ENCODE results near the gene ETV3L. TPM values are rescaled to one million over a fixed set of nuclear protein-coding genes. Genes with fewer than 3 reads are reported as not detected.

The ETV3L gene
- total and polyA plus RNA-seq, 5 donors from 2014 or later = not detected

- H3K27me3 Mint-ChIP-seq = no peaks in the 10 kb centered on the region
- DNase-seq = no peak
- Histone ChIP-seq H3K9me3 (ENCODE audit: control insufficient read depth in 2 of 2, low read length in 2 of 2) (no peaks in the 10 kb centered on the region), H3K27me3 (ENCODE audit: control insufficient read depth, insufficient read depth, low read length) (no peaks in the 10 kb centered on the region), H3K36me3 (ENCODE audit: control insufficient read depth, insufficient read depth, low read length) (no peaks in the 10 kb centered on the region), H3K27ac (ENCODE audit: insufficient read depth, low read length, poor library complexity, severe bottlenecking) (no peak overlapping the region), H3K4me1 (ENCODE audit: control insufficient read depth, insufficient read depth, low read length, poor library complexity, severe bottlenecking) (no peaks in the 10 kb centered on the region), H3K4me3 (ENCODE audit: low read depth, low read length) (no peak overlapping the region)
- H3K9me3 Mint-ChIP-seq = no peaks in the 10 kb centered on the region
- no peak overlapping the region for H3K4me3 Mint-ChIP-seq
- H3K27ac Mint-ChIP-seq = no peak overlapping the region
- H3K36me3 Mint-ChIP-seq = no peaks in the 10 kb centered on the region
- peaks cover 0 to 5% (median 0%) of the 10 kb centered on the region in 4 donors for H3K4me1 Mint-ChIP-seq
- no peak for ATAC-seq (ENCODE audit: low read depth in 2 of 2)
These were observed 6.8 kb downstream of the ETV3L start for GRCh38 chr1:157092831-157093230.

GRCh38 chr1:157091668-157092273, 7.8 kb downstream of the ETV3L start:
- no peaks in the 10 kb centered on the region for H3K27me3 ChIP-seq (ENCODE audit: control insufficient read depth, insufficient read depth, low read length)
- H3K9me3 ChIP-seq (ENCODE audit: control insufficient read depth in 2 of 2, low read length in 2 of 2) = no peaks in the 10 kb centered on the region
- no peaks in the 10 kb centered on the region for H3K4me1 ChIP-seq (ENCODE audit: control insufficient read depth, insufficient read depth, low read length, poor library complexity, severe bottlenecking)
- no peak for ATAC-seq (ENCODE audit: low read depth in 2 of 2)
- H3K36me3 ChIP-seq (ENCODE audit: control insufficient read depth, insufficient read depth, low read length) = no peaks in the 10 kb centered on the region
- no peak overlapping the region for H3K27ac ChIP-seq (ENCODE audit: insufficient read depth, low read length, poor library complexity, severe bottlenecking)
- Mint-ChIP-seq H3K27me3 (no peaks in the 10 kb centered on the region), H3K4me3 (no peak overlapping the region), H3K27ac (peak overlapping the region; percentile 46 to 74 (median 56)), H3K4me1 (peaks cover 0 to 5% (median 0%) of the 10 kb centered on the region in 4 donors), H3K36me3 (no peaks in the 10 kb centered on the region), H3K9me3 (no peaks in the 10 kb centered on the region)
- DNase-seq = no peak
- H3K4me3 ChIP-seq (ENCODE audit: low read depth, low read length) = no peak overlapping the region

- Histone ChIP-seq H3K4me1 (ENCODE audit: control insufficient read depth, insufficient read depth, low read length, poor library complexity, severe bottlenecking) (no peaks in the 10 kb centered on the region), H3K36me3 (ENCODE audit: control insufficient read depth, insufficient read depth, low read length) (no peaks in the 10 kb centered on the region), H3K27me3 (ENCODE audit: control insufficient read depth, insufficient read depth, low read length) (no peaks in the 10 kb centered on the region), H3K27ac (ENCODE audit: insufficient read depth, low read length, poor library complexity, severe bottlenecking) (no peak overlapping the region), H3K9me3 (ENCODE audit: control insufficient read depth in 2 of 2, low read length in 2 of 2) (no peaks in the 10 kb centered on the region), H3K4me3 (ENCODE audit: low read depth, low read length) (no peak overlapping the region)
- Mint-ChIP-seq H3K27me3 (no peaks in the 10 kb centered on the region), H3K36me3 (no peaks in the 10 kb centered on the region), H3K9me3 (no peaks in the 10 kb centered on the region), H3K27ac (no peak overlapping the region), H3K4me3 (no peak overlapping the region), H3K4me1 (peaks cover 0 to 5% (median 0%) of the 10 kb centered on the region in 4 donors)
- DNase-seq (no peak), ATAC-seq (ENCODE audit: low read depth in 2 of 2) (no peak)
These were observed 8.4 kb downstream of the ETV3L start for GRCh38 chr1:157091186-157091585.

- H3K27me3 ChIP-seq (ENCODE audit: control insufficient read depth, insufficient read depth, low read length) = no peaks in the 10 kb centered on the region
- no peak overlapping the region for H3K4me3 Mint-ChIP-seq
- H3K27ac Mint-ChIP-seq = no peak overlapping the region
- no peaks in the 10 kb centered on the region for H3K36me3 ChIP-seq (ENCODE audit: control insufficient read depth, insufficient read depth, low read length)
- no peak for DNase-seq
- H3K27ac ChIP-seq (ENCODE audit: insufficient read depth, low read length, poor library complexity, severe bottlenecking) = no peak overlapping the region
- no peak for ATAC-seq (ENCODE audit: low read depth in 2 of 2)
- H3K36me3 Mint-ChIP-seq = no peaks in the 10 kb centered on the region
- H3K4me3 ChIP-seq (ENCODE audit: low read depth, low read length) = no peak overlapping the region
- H3K27me3 Mint-ChIP-seq = no peaks in the 10 kb centered on the region
- no peaks in the 10 kb centered on the region for H3K9me3 Mint-ChIP-seq
- H3K4me1 ChIP-seq (ENCODE audit: control insufficient read depth, insufficient read depth, low read length, poor library complexity, severe bottlenecking) = no peaks in the 10 kb centered on the region
- H3K4me1 Mint-ChIP-seq = peaks cover 0 to 5% (median 0%) of the 10 kb centered on the region in 4 donors
- no peaks in the 10 kb centered on the region for H3K9me3 ChIP-seq (ENCODE audit: control insufficient read depth in 2 of 2, low read length in 2 of 2)
These were observed 8.8 kb downstream of the ETV3L start for GRCh38 chr1:157090771-157091170.

- Mint-ChIP-seq H3K9me3 (no peaks in the 10 kb centered on the region), H3K27me3 (no peaks in the 10 kb centered on the region), H3K4me1 (peaks cover 0 to 5% (median 0%) of the 10 kb centered on the region in 4 donors), H3K27ac (no peak overlapping the region), H3K4me3 (no peak overlapping the region), H3K36me3 (no peaks in the 10 kb centered on the region)
- no peaks in the 10 kb centered on the region for H3K4me1 ChIP-seq (ENCODE audit: control insufficient read depth, insufficient read depth, low read length, poor library complexity, severe bottlenecking)
- H3K36me3 ChIP-seq (ENCODE audit: control insufficient read depth, insufficient read depth, low read length) = no peaks in the 10 kb centered on the region
- no peaks in the 10 kb centered on the region for H3K27me3 ChIP-seq (ENCODE audit: control insufficient read depth, insufficient read depth, low read length)
- DNase-seq = peak; percentile 71 to 76 (median 74)
- no peak overlapping the region for H3K4me3 ChIP-seq (ENCODE audit: low read depth, low read length)
- no peaks in the 10 kb centered on the region for H3K9me3 ChIP-seq (ENCODE audit: control insufficient read depth in 2 of 2, low read length in 2 of 2)
- H3K27ac ChIP-seq (ENCODE audit: insufficient read depth, low read length, poor library complexity, severe bottlenecking) = no peak overlapping the region
- ATAC-seq (ENCODE audit: low read depth in 2 of 2) = peak; percentile 73
These were observed 9.4 kb downstream of the ETV3L start for GRCh38 chr1:157090196-157090647.

- H3K9me3 Mint-ChIP-seq = no peaks in the 10 kb centered on the region
- H3K4me3 Mint-ChIP-seq = no peak overlapping the region
- no peaks in the 10 kb centered on the region for H3K36me3 Mint-ChIP-seq
- no peak for DNase-seq
- H3K9me3 ChIP-seq (ENCODE audit: control insufficient read depth in 2 of 2, low read length in 2 of 2) = no peaks in the 10 kb centered on the region
- H3K4me1 Mint-ChIP-seq = peaks cover 0 to 5% (median 0%) of the 10 kb centered on the region in 4 donors
- no peaks in the 10 kb centered on the region for H3K4me1 ChIP-seq (ENCODE audit: control insufficient read depth, insufficient read depth, low read length, poor library complexity, severe bottlenecking)
- no peak overlapping the region for H3K27ac ChIP-seq (ENCODE audit: insufficient read depth, low read length, poor library complexity, severe bottlenecking)
- H3K36me3 ChIP-seq (ENCODE audit: control insufficient read depth, insufficient read depth, low read length) = no peaks in the 10 kb centered on the region
- H3K27me3 Mint-ChIP-seq = no peaks in the 10 kb centered on the region
- peaks cover under 1% of the 10 kb centered on the region for H3K27me3 ChIP-seq (ENCODE audit: control insufficient read depth, insufficient read depth, low read length)
- H3K4me3 ChIP-seq (ENCODE audit: low read depth, low read length) = no peak overlapping the region
- no peak for ATAC-seq (ENCODE audit: low read depth in 2 of 2)
- H3K27ac Mint-ChIP-seq = no peak overlapping the region
These were observed 9.8 kb downstream of the ETV3L start for GRCh38 chr1:157089789-157090188.

- Histone ChIP-seq H3K4me3 (ENCODE audit: low read depth, low read length) (no peak overlapping the region), H3K36me3 (ENCODE audit: control insufficient read depth, insufficient read depth, low read length) (no peaks in the 10 kb centered on the region), H3K27me3 (ENCODE audit: control insufficient read depth, insufficient read depth, low read length) (peaks cover 2% of the 10 kb centered on the region), H3K9me3 (ENCODE audit: control insufficient read depth in 2 of 2, low read length in 2 of 2) (no peaks in the 10 kb centered on the region), H3K4me1 (ENCODE audit: control insufficient read depth, insufficient read depth, low read length, poor library complexity, severe bottlenecking) (no peaks in the 10 kb centered on the region), H3K27ac (ENCODE audit: insufficient read depth, low read length, poor library complexity, severe bottlenecking) (no peak overlapping the region)
- Mint-ChIP-seq H3K4me1 (peaks cover 0 to 5% (median 0%) of the 10 kb centered on the region in 4 donors), H3K36me3 (no peaks in the 10 kb centered on the region), H3K27ac (no peak overlapping the region), H3K27me3 (no peaks in the 10 kb centered on the region), H3K9me3 (no peaks in the 10 kb centered on the region), H3K4me3 (no peak overlapping the region)
- no peak for ATAC-seq (ENCODE audit: low read depth in 2 of 2)
- DNase-seq = no peak
These were observed 11.0 kb downstream of the ETV3L start for GRCh38 chr1:157088607-157089006.

- H3K27me3 Mint-ChIP-seq = no peaks in the 10 kb centered on the region
- peaks cover 0 to 1% (median 0%) of the 10 kb centered on the region in 7 donors for H3K9me3 Mint-ChIP-seq
These were observed 12.6 kb downstream of the ETV3L start for GRCh38 chr1:157087030-157087429.

More at GRCh38 chr1:157087030-157087429, 12.6 kb downstream of the ETV3L start:
- DNase-seq (no peak), ATAC-seq (ENCODE audit: low read depth in 2 of 2) (no peak)
- H3K4me3 Mint-ChIP-seq = no peak overlapping the region
- H3K4me1 Mint-ChIP-seq = peaks cover 0 to 5% (median 0%) of the 10 kb centered on the region in 4 donors
- Histone ChIP-seq H3K27me3 (ENCODE audit: control insufficient read depth, insufficient read depth, low read length) (peaks cover 6% of the 10 kb centered on the region), H3K36me3 (ENCODE audit: control insufficient read depth, insufficient read depth, low read length) (no peaks in the 10 kb centered on the region), H3K27ac (ENCODE audit: insufficient read depth, low read length, poor library complexity, severe bottlenecking) (no peak overlapping the region), H3K4me3 (ENCODE audit: low read depth, low read length) (no peak overlapping the region), H3K4me1 (ENCODE audit: control insufficient read depth, insufficient read depth, low read length, poor library complexity, severe bottlenecking) (no peaks in the 10 kb centered on the region), H3K9me3 (ENCODE audit: control insufficient read depth in 2 of 2, low read length in 2 of 2) (no peaks in the 10 kb centered on the region)
- no peaks in the 10 kb centered on the region for H3K36me3 Mint-ChIP-seq
- no peak overlapping the region for H3K27ac Mint-ChIP-seq

Measured in CD4-positive, CD25-positive, alpha-beta regulatory T cell (primary cell).